Mucosa of descending colon (tissue), 3 donors: ENCODE results near the gene CYRIA. TPM values are rescaled to one million over a fixed set of nuclear protein-coding genes. Genes with fewer than 3 reads are reported as not detected.

Experiments
- ATAC-seq: fragments of 200-7000 bp; cut with Tn5 transposase; one replicate; pipeline ENCODE4 v1.9.1; 2020; ENCODE audit warnings: mild to moderate bottlenecking, moderate library complexity
- DNase-seq, 3 donors: peaks; one replicate each; pipeline ENCODE4 v3.0.0-alpha.2; 2020
- H3K36me3 ChIP-seq: fragments of 200-600 bp; one replicate; pipeline ENCODE4 v1.8.0; 2021; ENCODE audit warnings: low read depth, mild to moderate bottlenecking
- H3K4me1 ChIP-seq: fragments of 200-600 bp; one replicate; pipeline ENCODE4 v1.8.0; 2021; ENCODE audit warnings: low read depth, mild to moderate bottlenecking
- H3K4me3 ChIP-seq: fragments of 200-600 bp; one replicate; pipeline ENCODE4 v1.8.0; 2021; ENCODE audit warnings: mild to moderate bottlenecking
- H3K9me3 ChIP-seq: fragments of 200-600 bp; one replicate; pipeline ENCODE4 v1.8.0; 2021; ENCODE audit warnings: mild to moderate bottlenecking
- CTCF ChIP-seq: fragments of 200-600 bp; IDR thresholded peaks from one replicate; pipeline ENCODE4 v1.8.0; 2022; ENCODE audit warnings: antibody characterized with exemption, mild to moderate bottlenecking
- intact Hi-C, 2 donors: fragments of 100-400 bp; cut with DNase I in 1 of 2; cut with micrococcal nuclease in 1 of 2; formaldehyde crosslinking; loops; one replicate each; pipeline versions ENCODE4 v1.11.0 to v1.11.1; 2022; cut with DNase I, micrococcal nuclease
- total RNA-seq, 3 donors: library from RNA; stranded (reverse); fragmentation: NEBNext Ultra II Directional in 2 of 3; extraction: Animal tissue kit (Norgen Biotek cat#: 25700) in 2 of 3; gene quantifications; one replicate each; pipeline versions ENCODE4 v1.2.1 to v1.2.4, GENCODE V29; 2021 to 2023
- donor health status: DM: no; HTN: no; CAD: no; lungs with moderate emphysema.
- donor health status: DM: no; HTN: no; CAD: no.
- donor health status: DM: no; HTN: yes; CAD: no.

CYRIA gene
- total RNA-seq, 3 donors from 2014 or later, result 2.2 to 18.0 (median 3.5) TPM

- intact Hi-C loops, result no loop called here
- TF ChIP-seq CTCF, result no peak
- no peaks in the 10 kb centered on the region for H3K36me3 ChIP-seq
- peak; percentile 48 for ATAC-seq
- DNase-seq, result peak in 1 of 3 donors; percentile 39
- no peaks in the 10 kb centered on the region for H3K9me3 ChIP-seq
- H3K4me3 ChIP-seq, result no peak overlapping the region
- H3K4me1 ChIP-seq, result peaks cover 4% of the 10 kb centered on the region
Observed at GRCh38 chr2:16625201-16625729, 40.4 kb downstream of the CYRIA start.

GRCh38 chr2:16624436-16624780, 41.2 kb downstream of the CYRIA start:
- no peak for DNase-seq
- Histone ChIP-seq H3K4me3 (no peak overlapping the region), H3K4me1 (peaks cover 4% of the 10 kb centered on the region), H3K36me3 (no peaks in the 10 kb centered on the region), H3K9me3 (no peaks in the 10 kb centered on the region)
- TF ChIP-seq CTCF, result no peak
- no peak for ATAC-seq
- intact Hi-C loops, result no loop called here

GRCh38 chr2:16623564-16624435, 41.8 kb downstream of the CYRIA start:
- no peak for TF ChIP-seq CTCF
- intact Hi-C loops, result no loop called here
- DNase-seq (no peak), ATAC-seq (no peak)
- no peaks in the 10 kb centered on the region for H3K36me3 ChIP-seq
- peaks cover 4% of the 10 kb centered on the region for H3K4me1 ChIP-seq
- no peak overlapping the region for H3K4me3 ChIP-seq
- no peaks in the 10 kb centered on the region for H3K9me3 ChIP-seq

- no peak for ATAC-seq
- Histone ChIP-seq H3K36me3 (no peaks in the 10 kb centered on the region), H3K9me3 (no peaks in the 10 kb centered on the region), H3K4me1 (peaks cover 4% of the 10 kb centered on the region), H3K4me3 (no peak overlapping the region)
- intact Hi-C loops, result no loop called here
- no peak for DNase-seq
- TF ChIP-seq CTCF, result no peak
Observed at GRCh38 chr2:16623031-16623430, 42.6 kb downstream of the CYRIA start.

- ATAC-seq, result peak; percentile 22
- DNase-seq, result no peak
- no peak for TF ChIP-seq CTCF
- Histone ChIP-seq H3K9me3 (no peaks in the 10 kb centered on the region), H3K4me3 (no peak overlapping the region), H3K4me1 (peaks cover 4% of the 10 kb centered on the region), H3K36me3 (no peaks in the 10 kb centered on the region)
- intact Hi-C loops, result no loop called here
Observed at GRCh38 chr2:16622399-16622968, 43.1 kb downstream of the CYRIA start.
